BJ (cell line): Measurements from ENCODE around the gene NPTN. TPM values are rescaled to one million over a fixed set of nuclear protein-coding genes. Genes with fewer than 3 reads are reported as not detected.

Experiments used
- CTCF ChIA-PET: fragments of 350-600 bp; formaldehyde crosslinking; extraction: SDS; loops from one replicate; lab custom pipeline; 2021; ENCODE audit warnings: antibody characterized with exemption, inconsistent platforms; lab: Yijun Ruan, JAX
- POLR2A ChIA-PET: fragments of 300-600 bp; sonication (Branson Sonifier 250); formaldehyde crosslinking; extraction: SDS; loops from one replicate; lab custom pipeline; 2021; ENCODE audit warnings: antibody characterized with exemption; lab: Charles Lee
- DNase-seq: peaks from one replicate; pipeline ENCODE4 v3.0.0-alpha.2; 2011; ENCODE audit warnings: low read depth
- H3K27me3 ChIP-seq: 2 replicates; pipeline ENCODE4 v1.6.0; 2011; ENCODE audit warnings: low read length; ENCODE audit not compliant: control insufficient read depth, insufficient read depth
- H3K36me3 ChIP-seq: 2 replicates; pipeline ENCODE4 v1.5.1; 2011; ENCODE audit warnings: low read length; ENCODE audit not compliant: control insufficient read depth, insufficient read depth
- H3K4me3 ChIP-seq: 2 replicates; pipeline ENCODE4 v1.5.1; 2011; ENCODE audit warnings: low read depth, mild to moderate bottlenecking, control low read depth, low read length
- polyA plus RNA-seq: library from polyadenylated mRNA; depleted of rRNA; stranded (reverse); fragments of >200 nt; gene quantifications from 2 replicates; pipeline ENCODE4 v1.2.3, GENCODE V29; 2011
- TF ChIP-seq, protein P1 (sequence below): IDR thresholded peaks from 2 replicates; pipeline ENCODE4 v1.5.1; 2011; ENCODE audit warnings: low read depth, mild to moderate bottlenecking, control low read depth, inconsistent platforms, low read length, moderate library complexity; ENCODE audit not compliant: insufficient read depth

The NPTN gene
- polyA plus RNA-seq, 1 experiment: 406 TPM

DNA sequence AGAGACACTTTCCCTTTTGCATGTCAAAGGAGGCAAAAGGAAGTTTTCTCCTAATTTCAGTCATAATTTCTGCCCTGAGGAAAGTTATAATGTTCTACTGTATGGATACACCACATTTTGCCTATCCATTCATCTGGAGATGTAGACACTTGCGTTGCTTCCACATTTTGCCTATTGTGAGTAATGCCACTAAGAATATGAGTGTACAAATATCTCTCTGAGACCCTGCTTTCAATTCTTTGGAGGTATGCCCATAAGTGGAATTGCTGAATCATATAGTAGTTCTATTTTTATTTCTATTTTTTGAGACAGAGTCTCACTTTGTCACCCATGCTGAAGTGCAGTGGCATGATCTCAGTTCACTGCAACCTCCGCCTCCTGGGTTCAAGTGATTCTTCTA is 47.4 kb upstream of the NPTN start:
- Histone ChIP-seq H3K4me3 (no peak overlapping the region), H3K27me3 (peaks cover 2% of the 10 kb centered on the region; the same call in 1 of the 2 replicates), H3K36me3 (no peaks in the 10 kb centered on the region)
- DNase-seq: no peak
- POLR2A ChIA-PET: no interaction called here
- CTCF ChIA-PET: interaction anchor here (0.9 to 13.9 kb wide), 2 partner anchors 21 to 44 kb away, joined by 3 to 316 read pairs; no protein-coding TSS in a partner anchor
- TF ChIP-seq, protein P1, sequence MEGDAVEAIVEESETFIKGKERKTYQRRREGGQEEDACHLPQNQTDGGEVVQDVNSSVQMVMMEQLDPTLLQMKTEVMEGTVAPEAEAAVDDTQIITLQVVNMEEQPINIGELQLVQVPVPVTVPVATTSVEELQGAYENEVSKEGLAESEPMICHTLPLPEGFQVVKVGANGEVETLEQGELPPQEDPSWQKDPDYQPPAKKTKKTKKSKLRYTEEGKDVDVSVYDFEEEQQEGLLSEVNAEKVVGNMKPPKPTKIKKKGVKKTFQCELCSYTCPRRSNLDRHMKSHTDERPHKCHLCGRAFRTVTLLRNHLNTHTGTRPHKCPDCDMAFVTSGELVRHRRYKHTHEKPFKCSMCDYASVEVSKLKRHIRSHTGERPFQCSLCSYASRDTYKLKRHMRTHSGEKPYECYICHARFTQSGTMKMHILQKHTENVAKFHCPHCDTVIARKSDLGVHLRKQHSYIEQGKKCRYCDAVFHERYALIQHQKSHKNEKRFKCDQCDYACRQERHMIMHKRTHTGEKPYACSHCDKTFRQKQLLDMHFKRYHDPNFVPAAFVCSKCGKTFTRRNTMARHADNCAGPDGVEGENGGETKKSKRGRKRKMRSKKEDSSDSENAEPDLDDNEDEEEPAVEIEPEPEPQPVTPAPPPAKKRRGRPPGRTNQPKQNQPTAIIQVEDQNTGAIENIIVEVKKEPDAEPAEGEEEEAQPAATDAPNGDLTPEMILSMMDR: no peak

DNA sequence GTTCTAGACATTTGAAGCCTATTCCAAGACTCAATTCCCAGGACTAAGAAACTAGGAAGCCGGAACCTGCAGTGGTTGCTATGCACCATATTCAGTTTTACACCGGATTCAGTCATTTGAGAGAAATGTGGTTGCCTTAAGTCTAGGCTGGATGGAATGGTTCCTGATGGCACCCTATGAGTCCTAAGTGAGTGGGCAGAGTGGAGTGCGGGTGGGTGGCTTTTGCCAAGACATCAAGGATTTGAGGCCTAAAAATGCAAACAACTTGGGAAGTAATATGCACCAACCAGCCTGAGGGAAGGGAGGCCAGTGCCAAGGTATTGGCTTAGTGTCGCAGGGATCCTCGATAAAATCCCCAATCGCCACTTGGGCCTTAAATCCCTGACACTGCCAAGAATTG is 46.8 kb upstream of the NPTN start:
- Histone ChIP-seq H3K27me3 (peaks cover 2% of the 10 kb centered on the region; the same call in 1 of the 2 replicates), H3K36me3 (no peaks in the 10 kb centered on the region), H3K4me3 (no peak overlapping the region)
- DNase-seq: no peak
- POLR2A ChIA-PET: no interaction called here
- CTCF ChIA-PET: interaction anchor here (13.9 kb wide), 1 partner anchor 22 kb away, joined by 316 read pairs; no protein-coding TSS in a partner anchor
- TF ChIP-seq, protein P1: no peak

DNA sequence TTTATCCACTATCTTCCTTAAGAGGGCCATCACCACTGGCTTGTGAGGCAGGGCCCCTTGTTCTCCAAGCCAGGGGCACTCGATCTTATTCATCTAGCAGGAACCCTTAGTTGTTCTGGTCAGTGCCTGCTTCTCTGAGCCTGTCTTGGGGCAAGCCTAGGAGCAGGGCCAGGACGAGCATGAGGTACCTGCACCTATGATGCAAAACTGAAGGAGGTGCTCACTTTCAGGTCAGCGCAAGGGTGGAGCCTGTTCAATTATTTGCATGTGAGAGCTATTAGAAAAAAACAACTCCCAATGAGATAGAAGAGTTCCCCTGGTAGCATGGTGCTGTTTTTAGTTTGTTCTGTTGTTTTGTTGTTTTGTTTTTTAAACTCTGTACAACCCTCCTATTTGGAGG is 46.0 kb upstream of the NPTN start:
- TF ChIP-seq, protein P1: no peak
- DNase-seq: no peak
- Histone ChIP-seq H3K36me3 (no peaks in the 10 kb centered on the region), H3K4me3 (no peak overlapping the region), H3K27me3 (peaks cover 2% of the 10 kb centered on the region; the same call in 1 of the 2 replicates)
- CTCF ChIA-PET: interaction anchor here (1.0 to 13.9 kb wide), 5 partner anchors 8 to 43 kb away, joined by 3 to 316 read pairs (median 16); no protein-coding TSS in a partner anchor
- POLR2A ChIA-PET: interaction anchor here (0.6 kb wide), 1 partner anchor 29 kb away, joined by 5 read pairs; no protein-coding TSS in a partner anchor

DNA sequence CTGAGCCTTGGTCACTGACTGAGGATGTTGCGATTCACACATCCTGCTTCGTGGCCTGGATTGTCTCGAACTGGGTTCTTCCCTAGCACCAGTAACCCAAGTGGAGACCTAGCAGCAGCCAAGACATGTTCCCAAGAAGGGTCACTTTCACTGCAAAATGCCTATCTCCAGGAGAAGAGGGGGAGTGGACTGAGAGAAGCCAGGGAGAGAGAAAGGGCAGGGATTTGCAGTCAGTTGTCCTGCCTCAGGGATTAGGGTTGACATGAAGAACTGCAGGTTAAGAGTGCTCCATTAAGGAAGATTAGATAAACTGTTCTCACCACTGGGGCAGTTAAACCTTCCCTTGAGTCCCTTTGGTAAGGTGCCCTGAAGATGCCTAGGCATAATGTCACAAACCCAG is 45.3 kb upstream of the NPTN start:
- CTCF ChIA-PET: interaction anchor here (0.5 to 13.9 kb wide), 9 partner anchors 9 to 726 kb away, joined by 3 to 316 read pairs (median 6); partner anchors contain the start of gene NPTN

DNA sequence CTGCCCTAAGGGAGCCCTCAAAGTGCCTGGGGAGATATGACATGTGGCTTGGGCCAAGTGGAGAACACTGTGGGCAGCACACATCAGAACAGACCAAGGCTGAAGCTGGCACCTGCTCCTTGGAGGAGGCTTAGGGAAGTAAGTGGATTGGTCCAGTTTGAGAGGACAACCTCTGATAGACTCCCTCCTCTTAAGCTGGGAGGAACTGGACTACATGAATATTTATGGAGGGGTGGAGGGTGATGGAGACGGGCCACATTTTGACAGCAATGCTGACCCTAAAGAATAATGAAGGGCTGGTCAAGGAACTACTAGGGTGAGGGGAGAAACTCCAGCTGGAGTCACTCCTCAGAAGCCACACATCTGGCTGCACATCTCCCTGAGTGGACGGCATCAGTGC is 44.5 kb upstream of the NPTN start:
- CTCF ChIA-PET: interaction anchor here (0.8 to 13.9 kb wide), 20 partner anchors 9 to 231 kb away, joined by 3 to 316 read pairs (median 4); partner anchors contain the start of gene NPTN
- TF ChIP-seq, protein P1: no peak
- DNase-seq: no peak
- H3K36me3 ChIP-seq: no peaks in the 10 kb centered on the region
- POLR2A ChIA-PET: no interaction called here
- peaks cover 11% of the 10 kb centered on the region for H3K27me3 ChIP-seq
- no peak overlapping the region for H3K4me3 ChIP-seq

More for the DNA sequence above, 45.3 kb upstream of the NPTN start:
- TF ChIP-seq, protein P1: no peak
- DNase-seq: no peak
- POLR2A ChIA-PET: no interaction called here
- H3K36me3 ChIP-seq: no peaks in the 10 kb centered on the region
- H3K27me3 ChIP-seq: peaks cover 4% of the 10 kb centered on the region
- H3K4me3 ChIP-seq: no peak overlapping the region
